NCI-H345 treated with DMSO at 0.1 percent for 48 hours (cell line): ENCODE measurements around the gene SMAD7.

Experiments used
- DNase-seq: peaks from one replicate; lab custom pipeline; 2025; ENCODE audit not compliant: unreplicated experiment; lab: John Stamatoyannopoulos, UW

SMAD7 gene

GRCh38 chr18:48896875-48897511, 53.8 kb downstream of the SMAD7 start:
- no peak for DNase-seq

DNA sequence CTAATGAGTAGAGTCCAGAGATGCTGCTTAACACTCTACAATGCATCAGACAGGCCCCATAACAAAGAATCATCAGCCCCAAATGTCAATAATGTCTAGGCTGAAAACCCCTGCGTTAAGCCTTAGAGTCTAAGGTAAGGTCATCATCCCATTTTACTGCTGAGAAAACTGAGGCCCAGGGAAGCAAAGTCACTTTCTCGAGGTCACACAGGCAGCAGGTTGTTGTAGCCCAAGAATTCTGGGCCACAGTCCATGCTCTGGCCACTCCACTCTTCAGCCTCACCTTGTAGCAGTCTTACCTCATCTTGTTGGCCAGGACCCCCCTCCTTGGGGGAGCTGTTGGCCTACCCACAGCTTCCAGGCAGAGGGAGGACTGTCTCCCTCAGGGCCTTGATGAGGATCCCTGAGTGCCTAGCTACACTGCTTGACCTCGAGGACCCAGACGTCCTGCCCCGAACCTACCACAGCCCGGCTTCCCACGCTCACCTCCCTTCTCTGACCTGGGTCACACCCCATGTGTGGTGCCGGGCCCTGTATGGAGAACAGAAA, 54.4 kb downstream of the SMAD7 start:
- DNase-seq = no peak

DNA sequence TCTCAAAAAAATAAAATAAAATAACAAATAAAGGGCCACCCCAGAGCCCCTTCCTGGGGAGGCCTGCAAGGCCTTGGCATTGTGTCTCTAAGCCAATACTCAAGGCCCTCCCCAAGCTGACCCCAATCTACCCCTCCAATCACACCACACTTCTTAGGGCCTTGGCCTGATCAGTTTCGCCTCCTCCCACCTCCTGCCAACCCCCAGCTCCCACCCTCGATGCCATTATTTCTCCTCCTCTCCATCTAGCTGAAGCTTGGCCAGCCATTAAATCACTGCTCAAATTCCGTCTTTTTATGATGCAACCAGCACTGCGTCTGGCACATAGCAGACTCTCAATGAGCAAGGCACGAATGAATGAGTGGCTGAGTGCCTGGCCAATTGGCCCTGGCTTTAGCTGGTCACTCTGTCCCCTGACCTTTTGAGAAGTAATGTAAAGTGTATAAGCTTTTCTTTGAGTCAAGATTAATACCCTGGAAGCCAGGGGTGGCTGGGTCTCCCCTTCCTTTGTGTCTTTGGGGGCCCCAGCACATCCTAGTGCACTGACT, 55.9 kb downstream of the SMAD7 start:
- no peak for DNase-seq

DNA sequence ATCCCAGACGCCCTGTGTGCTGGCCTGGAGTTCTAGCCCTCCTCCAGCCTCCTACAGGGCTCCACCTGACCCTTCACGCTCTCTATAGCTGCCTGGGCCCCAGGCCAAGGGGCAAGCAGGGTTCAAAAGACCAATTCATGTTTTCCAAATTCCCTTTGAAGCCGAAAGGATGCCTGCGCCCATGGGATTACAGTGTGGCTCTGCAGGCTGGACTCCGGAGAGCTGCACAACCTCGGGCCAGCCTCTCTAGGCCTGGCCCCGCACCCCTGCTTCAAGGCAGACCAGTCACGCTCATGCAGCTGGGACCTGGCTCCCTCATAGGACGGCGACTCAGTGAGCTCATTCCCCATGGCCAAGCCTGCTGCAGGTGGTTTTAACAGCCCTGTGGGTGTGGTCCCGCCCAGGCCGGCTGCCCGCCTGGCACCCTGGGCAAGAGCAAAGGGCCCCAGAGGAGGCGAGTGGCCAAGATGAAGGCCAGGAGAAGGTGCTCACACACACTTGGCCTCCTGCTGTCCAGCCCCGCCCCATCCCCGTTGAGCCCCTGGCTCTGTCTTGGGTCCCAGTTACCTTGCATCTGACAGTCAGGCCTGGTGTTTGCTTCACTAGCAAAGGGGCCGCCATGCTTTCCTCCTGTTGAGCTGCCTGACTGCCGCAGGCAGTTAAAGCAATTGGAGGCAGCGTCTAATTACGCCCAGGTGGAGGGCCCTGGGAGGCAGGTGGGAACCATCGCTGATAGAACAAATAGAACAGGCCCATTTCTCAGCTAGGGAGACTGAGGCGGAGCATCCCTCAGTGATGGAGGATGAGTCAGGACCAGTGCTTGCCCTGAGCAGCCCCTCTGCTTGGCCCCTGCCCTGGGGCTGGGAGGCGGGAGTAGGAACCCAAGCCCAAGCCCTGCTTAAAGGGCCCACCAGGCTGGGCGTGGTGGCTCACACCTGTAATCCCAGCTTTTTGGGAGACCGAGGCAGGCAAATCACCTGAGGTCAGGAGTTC, 56.9 kb downstream of the SMAD7 start:
- DNase-seq = no peak

GRCh38 chr18:48893061-48893607, 57.6 kb downstream of the SMAD7 start:
- DNase-seq = no peak

- peak; percentile 24 for DNase-seq
Measured at GRCh38 chr18:48892146-48892855, 58.5 kb downstream of the SMAD7 start.

DNA sequence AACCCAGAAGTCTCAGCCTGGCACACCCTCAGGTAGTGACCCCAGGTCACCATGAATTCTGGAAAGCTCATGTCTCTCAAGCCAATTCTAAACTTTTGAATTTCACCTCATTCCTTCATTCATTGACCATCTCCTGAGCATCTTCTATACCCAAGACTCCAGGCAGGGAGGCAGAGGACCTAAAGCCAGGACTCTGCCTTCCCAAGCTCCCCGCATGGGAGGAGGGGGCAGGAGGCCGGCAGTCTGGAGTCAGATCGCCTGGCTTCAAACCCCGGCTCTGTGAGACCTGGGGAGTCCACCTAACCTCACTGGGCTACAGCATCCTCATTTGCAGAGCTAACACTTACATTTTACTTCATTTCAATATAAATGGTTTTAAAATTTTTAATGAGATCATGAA, 59.0 kb downstream of the SMAD7 start:
- no peak for DNase-seq

GRCh38 chr18:48889981-48890762, 60.6 kb downstream of the SMAD7 start:
- no peak for DNase-seq

- no peak for DNase-seq
Measured at GRCh38 chr18:48889115-48889941, 61.4 kb downstream of the SMAD7 start.

DNA sequence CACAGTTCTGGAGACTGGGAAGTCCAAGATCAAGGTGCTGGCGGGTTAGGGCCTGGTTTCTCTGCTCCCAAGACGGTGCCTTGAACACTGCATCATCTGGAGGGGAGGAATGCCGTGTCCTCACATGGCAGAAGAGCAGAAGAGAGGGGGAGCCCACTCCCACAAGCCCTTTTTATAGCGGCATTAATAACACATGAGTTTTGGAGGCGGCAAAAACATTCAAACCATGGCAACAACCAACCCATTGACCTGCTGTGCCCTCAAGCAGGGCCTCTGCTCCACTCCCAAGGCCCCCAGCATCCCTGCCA, 62.0 kb downstream of the SMAD7 start:
- no peak for DNase-seq

DNA sequence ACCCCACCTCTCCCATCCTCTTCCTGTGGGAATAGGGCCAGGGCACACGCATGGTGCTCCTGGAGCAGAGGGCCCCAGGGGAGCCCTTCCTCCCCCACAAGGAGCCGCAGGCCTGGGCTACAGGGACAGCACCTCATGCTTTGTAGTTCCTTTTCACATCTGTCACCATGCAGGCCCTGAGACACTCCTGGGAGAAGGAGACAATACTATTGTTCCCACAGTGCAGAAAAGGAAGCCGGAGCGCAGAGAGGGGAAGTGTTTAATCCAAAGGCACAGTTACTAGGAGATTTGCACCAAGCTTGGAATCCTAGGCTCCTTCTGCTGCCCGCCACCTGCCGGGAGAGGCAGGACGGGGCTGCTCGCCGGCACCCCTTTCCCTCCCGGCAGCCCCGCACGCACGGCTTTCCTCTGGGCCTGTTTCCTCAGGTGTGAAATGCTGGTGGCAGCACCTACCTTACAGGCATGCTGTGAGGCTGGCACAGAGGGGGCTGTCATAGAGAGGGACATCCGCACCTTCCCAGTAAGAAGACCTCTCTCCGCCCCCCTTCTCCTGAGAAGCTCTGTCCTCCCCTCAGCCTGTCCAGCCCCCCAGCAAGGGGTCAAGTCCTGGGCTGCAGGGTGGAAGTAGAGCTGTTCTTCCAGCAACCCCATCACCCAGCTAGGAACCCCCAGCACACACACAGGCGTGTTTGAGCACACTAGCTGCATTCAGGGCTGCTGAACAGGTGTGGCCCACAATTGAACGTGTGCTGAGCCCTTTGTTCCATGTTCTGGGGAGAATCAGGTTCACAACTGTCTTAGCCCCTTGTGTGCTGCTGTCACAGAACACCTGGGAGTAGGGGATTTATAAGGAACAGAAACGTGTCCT, 62.6 kb downstream of the SMAD7 start:
- no peak for DNase-seq

DNA sequence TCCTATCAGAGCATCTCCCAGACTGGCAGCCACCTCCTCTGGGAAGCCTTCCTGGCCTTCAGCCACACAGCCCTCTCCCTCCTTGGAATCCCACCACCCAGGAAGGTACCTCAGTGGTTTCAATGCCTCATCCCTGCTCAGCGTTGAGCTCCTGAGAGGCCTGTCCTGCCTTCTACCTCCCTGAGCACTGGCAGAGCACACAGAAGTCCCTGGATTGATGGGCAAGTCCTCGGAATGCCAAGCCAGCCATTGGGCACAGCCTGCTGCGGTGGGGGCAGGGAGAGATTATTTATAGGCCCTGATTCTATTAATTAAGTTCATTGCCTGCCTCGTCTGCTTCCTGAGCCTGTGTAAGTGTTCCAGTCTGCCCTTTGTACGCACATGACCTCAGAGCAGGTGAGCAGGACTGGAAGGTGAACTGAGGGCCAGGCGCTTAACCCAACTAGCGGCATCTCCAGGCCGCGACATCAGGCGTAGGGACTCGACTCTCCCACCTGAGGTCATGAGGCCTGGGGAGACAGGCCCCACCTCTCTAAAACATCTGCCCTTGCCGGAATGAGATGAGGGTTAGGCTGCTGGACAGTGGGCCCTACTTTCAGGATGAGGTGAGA, 63.4 kb downstream of the SMAD7 start:
- DNase-seq = no peak

GRCh38 chr18:48886520-48887293, 64.1 kb downstream of the SMAD7 start:
- DNase-seq = no peak

DNA sequence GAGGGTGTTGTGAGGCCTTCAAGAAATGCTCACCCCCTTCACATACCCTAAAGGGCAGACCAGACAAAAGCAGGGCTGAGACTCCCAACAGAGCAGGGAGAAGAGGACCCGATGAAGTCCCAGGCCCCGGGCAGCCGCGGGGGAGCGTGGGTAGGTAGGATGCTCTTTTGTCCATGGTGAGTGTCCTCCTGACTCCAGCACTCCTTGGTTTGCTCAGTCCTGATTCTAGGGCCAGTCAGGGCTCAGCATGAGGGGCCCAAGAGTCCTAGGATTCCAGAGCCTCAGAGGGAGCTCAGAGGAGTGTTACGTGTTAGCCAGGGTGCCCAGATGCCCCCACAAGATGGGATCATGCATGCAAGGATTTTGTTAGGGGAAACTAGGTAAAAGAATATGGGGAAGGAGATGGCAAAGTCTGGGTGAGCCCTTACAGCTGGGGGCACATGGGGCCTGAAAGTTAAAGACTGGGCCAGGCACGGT, 64.8 kb downstream of the SMAD7 start:
- no peak for DNase-seq

DNA sequence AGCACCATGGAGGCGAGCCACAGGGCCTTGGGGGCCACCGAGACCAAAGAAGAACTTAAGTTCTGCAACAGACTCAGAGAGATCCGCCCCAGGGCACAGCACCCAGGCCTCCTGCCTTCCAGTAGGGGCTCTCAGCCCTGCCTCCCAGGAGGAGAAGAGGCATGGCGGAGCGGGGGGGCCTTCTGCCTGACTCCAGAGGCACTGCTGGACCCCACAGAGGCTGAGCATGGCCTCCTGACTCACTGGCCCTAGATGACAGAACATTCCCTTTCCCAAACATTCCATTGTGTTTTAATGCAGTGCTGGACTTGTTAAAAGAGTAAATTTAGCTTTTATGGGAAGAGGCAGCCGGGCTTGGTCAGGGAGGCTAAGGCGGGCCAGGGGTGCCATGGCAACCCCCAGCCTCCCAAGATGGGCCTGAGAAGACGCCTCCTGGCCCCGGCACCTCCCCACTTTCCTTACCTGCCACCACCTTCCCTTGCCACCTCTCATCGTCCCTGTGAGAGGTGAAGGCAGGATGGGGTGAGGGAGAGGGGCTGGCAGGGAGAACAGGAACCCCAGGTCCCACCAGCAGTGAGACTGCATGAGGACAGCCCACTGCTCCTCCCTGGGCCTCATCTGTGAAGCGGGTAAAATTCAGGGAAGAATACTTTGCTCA, 65.4 kb downstream of the SMAD7 start:
- DNase-seq = no peak

- DNase-seq = no peak
Measured at GRCh38 chr18:48884771-48885170, 66.0 kb downstream of the SMAD7 start.

DNA sequence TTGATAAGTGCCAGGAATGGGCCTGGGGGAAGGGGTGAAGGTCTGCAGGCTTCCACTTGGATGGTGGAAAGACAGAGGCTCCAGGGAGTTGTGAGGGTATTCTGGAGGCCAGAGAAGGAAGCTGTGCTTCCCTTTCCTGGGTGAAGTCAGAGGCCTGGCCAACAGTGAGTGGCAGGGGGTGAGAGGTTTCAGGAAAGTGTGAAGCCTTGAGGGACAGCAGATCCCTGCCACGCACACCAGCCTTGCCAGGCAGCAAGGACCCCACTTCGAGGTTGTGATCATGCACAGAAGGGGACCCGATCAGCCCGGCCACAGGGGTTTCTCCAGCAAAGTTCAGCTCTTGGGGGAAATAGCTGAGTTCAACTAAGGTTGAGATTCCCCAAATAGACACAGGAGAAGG, 66.5 kb downstream of the SMAD7 start:
- no peak for DNase-seq
